Measurements from ENCODE around the gene VNN1.

The VNN1 gene

DNA sequence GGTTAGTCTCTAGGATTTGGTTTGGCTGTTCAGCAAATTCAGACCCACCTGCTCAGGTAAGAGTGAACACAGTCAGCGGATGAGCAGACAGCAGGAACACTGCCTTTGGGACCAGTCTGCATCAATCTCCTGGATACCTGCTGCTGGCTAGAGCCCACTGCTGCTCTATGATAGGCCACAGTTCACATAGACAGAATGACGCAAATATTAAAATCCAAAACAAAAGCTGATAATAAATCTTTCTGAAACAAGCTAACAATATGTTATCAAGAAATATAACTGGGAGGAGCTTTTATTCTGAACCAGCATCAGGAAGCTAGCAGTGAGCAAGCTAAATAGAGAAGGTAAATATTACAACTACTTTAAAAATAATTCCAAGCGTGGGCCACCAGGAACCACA, 54.8 kb downstream of the VNN1 start, which contains the start of gene TAAR1:
TAAR1 (minus strand) TSS at position 101 of the 400 bp plus-strand sequence. CDS start 13,179 bp downstream, outside the sequence.
- Histone ChIP-seq H3K27ac (ENCODE audit: low read depth, low read length) (no peak within 1 kb of the TSS), H3K4me2 (ENCODE audit: low read depth, low read length, poor library complexity, severe bottlenecking) (no peak within 1 kb of the TSS), H3K9ac (ENCODE audit: low read length) (no peak within 1 kb of the TSS), H3F3A (ENCODE audit: insufficient read depth) (no peaks in the 10 kb centered on the region), H2AFZ (ENCODE audit: low read depth, low read length, severe bottlenecking) (no peak within 1 kb of the TSS), H4K20me1 (ENCODE audit: low read depth, low read length) (no peaks in the 10 kb centered on the region), H3K4me3 (ENCODE audit: insufficient read depth, low read length, poor library complexity, severe bottlenecking) (no peak within 1 kb of the TSS), H3K36me3 (ENCODE audit: low read length) (no peaks in the 10 kb centered on the region), H3K9me3 (ENCODE audit: insufficient read depth, low read length) (no peaks in the 10 kb centered on the region), H3K27me3 (ENCODE audit: low read length) (no peaks in the 10 kb centered on the region), H3K9me2 (replicated peaks; ENCODE audit: insufficient read depth, low read length) (no peaks in the 10 kb centered on the region), H3K79me2 (ENCODE audit: insufficient read depth, low read length) (no peaks in the 10 kb centered on the region)
- no peak for TF ChIP-seq EZH2phosphoT487 (conservative IDR thresholded peaks at IDR 0.05; ENCODE audit: low read length)
- TF ChIP-seq, protein P1, sequence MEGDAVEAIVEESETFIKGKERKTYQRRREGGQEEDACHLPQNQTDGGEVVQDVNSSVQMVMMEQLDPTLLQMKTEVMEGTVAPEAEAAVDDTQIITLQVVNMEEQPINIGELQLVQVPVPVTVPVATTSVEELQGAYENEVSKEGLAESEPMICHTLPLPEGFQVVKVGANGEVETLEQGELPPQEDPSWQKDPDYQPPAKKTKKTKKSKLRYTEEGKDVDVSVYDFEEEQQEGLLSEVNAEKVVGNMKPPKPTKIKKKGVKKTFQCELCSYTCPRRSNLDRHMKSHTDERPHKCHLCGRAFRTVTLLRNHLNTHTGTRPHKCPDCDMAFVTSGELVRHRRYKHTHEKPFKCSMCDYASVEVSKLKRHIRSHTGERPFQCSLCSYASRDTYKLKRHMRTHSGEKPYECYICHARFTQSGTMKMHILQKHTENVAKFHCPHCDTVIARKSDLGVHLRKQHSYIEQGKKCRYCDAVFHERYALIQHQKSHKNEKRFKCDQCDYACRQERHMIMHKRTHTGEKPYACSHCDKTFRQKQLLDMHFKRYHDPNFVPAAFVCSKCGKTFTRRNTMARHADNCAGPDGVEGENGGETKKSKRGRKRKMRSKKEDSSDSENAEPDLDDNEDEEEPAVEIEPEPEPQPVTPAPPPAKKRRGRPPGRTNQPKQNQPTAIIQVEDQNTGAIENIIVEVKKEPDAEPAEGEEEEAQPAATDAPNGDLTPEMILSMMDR (IDR thresholded peaks at IDR 0.05; ENCODE audit: insufficient read depth, low read length, poor library complexity, severe bottlenecking), result no peak

- no peaks in the 10 kb centered on the region for H3K79me2 ChIP-seq (ENCODE audit: insufficient read depth, low read length)
- no peaks in the 10 kb centered on the region for H3K9me3 ChIP-seq (ENCODE audit: insufficient read depth, low read length)
- no peak overlapping the region for H3K27ac ChIP-seq (ENCODE audit: low read depth, low read length)
- no peaks in the 10 kb centered on the region for H3K9me2 ChIP-seq (replicated peaks; ENCODE audit: insufficient read depth, low read length)
- no peaks in the 10 kb centered on the region for H3F3A ChIP-seq (ENCODE audit: insufficient read depth)
- no peaks in the 10 kb centered on the region for H3K27me3 ChIP-seq (ENCODE audit: low read length)
- no peak overlapping the region for H3K4me2 ChIP-seq (ENCODE audit: low read depth, low read length, poor library complexity, severe bottlenecking)
- no peaks in the 10 kb centered on the region for H4K20me1 ChIP-seq (ENCODE audit: low read depth, low read length)
- no peaks in the 10 kb centered on the region for H3K36me3 ChIP-seq (ENCODE audit: low read length)
- no peak overlapping the region for H3K9ac ChIP-seq (ENCODE audit: low read length)
- H2AFZ ChIP-seq (ENCODE audit: low read depth, low read length, severe bottlenecking), result no peak overlapping the region
- no peak for TF ChIP-seq EZH2phosphoT487 (conservative IDR thresholded peaks at IDR 0.05; ENCODE audit: low read length)
- TF ChIP-seq, protein P1 (IDR thresholded peaks at IDR 0.05; ENCODE audit: insufficient read depth, low read length, poor library complexity, severe bottlenecking), result no peak
- H3K4me3 ChIP-seq (ENCODE audit: insufficient read depth, low read length, poor library complexity, severe bottlenecking), result no peak overlapping the region
Measured at GRCh38 chr6:132651062-132651461, 62.8 kb downstream of the VNN1 start.

- H3K27me3 ChIP-seq (ENCODE audit: low read length), result no peaks in the 10 kb centered on the region
- no peak overlapping the region for H2AFZ ChIP-seq (ENCODE audit: low read depth, low read length, severe bottlenecking)
- H3K9ac ChIP-seq (ENCODE audit: low read length), result no peak overlapping the region
- no peaks in the 10 kb centered on the region for H3K9me2 ChIP-seq (replicated peaks; ENCODE audit: insufficient read depth, low read length)
- no peak overlapping the region for H3K4me2 ChIP-seq (ENCODE audit: low read depth, low read length, poor library complexity, severe bottlenecking)
- TF ChIP-seq, protein P1 (IDR thresholded peaks at IDR 0.05; ENCODE audit: insufficient read depth, low read length, poor library complexity, severe bottlenecking), result no peak
- no peak for TF ChIP-seq EZH2phosphoT487 (conservative IDR thresholded peaks at IDR 0.05; ENCODE audit: low read length)
- H3K79me2 ChIP-seq (ENCODE audit: insufficient read depth, low read length), result no peaks in the 10 kb centered on the region
- no peaks in the 10 kb centered on the region for H3K36me3 ChIP-seq (ENCODE audit: low read length)
- no peak overlapping the region for H3K4me3 ChIP-seq (ENCODE audit: insufficient read depth, low read length, poor library complexity, severe bottlenecking)
- no peak overlapping the region for H3K27ac ChIP-seq (ENCODE audit: low read depth, low read length)
- no peaks in the 10 kb centered on the region for H3F3A ChIP-seq (ENCODE audit: insufficient read depth)
- no peaks in the 10 kb centered on the region for H4K20me1 ChIP-seq (ENCODE audit: low read depth, low read length)
- H3K9me3 ChIP-seq (ENCODE audit: insufficient read depth, low read length), result no peaks in the 10 kb centered on the region
Measured at GRCh38 chr6:132650429-132650828, 63.4 kb downstream of the VNN1 start.

Measured in SU-DHL-6 (cell line).